ENCODE results near the gene TBL1XR1. TPM values are rescaled to one million over a fixed set of nuclear protein-coding genes. Genes with fewer than 3 reads are reported as not detected.
"Not testable (repeated sequence)": the region's sequence is repeated elsewhere in the genome, so short reads cannot be mapped to it uniquely, and the experiment has no call there.

The TBL1XR1 gene
- total RNA-seq, 4 donors from 2014 or later = 56.0 to 90.8 (median 75.6) TPM

DNA sequence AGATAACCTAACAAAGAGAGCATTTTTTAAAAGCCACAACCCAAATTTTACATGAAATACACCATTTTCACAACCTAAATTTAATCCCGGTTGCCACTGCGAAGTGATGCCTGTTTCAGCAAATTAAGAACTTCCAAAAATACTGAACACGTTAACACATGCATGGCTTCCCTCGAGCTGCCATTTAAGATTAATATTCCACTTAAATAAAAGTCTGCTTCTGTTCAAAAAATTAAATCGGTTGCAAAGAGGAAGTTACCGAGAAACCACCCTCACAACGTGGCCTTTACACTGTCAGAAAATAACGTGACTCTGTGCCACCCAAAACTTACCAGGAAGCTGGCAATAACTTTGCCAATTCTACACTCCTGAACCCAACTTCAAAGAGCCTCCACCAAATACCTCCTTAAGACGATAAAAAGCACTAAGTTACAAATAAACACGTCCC lies 1.2 kb downstream of the TBL1XR1 start:
- no peak for DNase-seq (ENCODE audit: low spot score in 2 of 2)
- peaks cover 45% of the 10 kb centered on the region for H3K4me1 ChIP-seq

DNA sequence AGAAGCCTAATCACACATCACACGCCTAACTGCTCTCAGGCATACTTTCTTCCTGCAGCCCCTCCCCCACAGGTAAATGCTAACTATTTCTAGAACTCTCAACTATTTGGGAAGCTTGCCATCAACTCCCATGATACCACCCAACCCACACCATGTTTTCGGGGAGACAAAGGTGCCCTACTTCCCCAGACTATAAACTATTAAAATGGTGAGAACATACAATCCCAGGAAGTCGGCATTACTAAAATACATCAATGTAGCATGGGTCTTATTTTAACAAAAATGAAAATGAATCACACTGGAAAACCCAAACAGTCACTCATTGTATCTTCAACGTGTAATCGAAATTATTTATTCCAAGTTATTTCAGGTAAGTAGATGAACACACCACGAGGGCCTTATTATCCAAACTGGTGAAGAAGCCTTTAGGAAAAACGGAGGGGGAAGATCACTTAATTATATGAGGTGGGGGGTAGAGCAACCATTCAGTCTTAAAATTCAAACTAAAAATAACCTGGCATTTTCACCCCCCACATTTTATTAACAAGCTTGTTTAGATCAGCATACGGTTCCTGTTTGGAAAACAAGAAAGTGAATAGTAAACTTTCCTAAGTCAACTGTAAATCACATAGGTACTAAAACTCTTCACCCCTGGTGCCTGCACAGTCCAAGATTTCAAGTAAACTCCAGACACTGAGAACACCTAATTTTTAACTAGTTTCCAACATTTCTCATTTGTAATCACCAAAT lies 1.9 kb downstream of the TBL1XR1 start:
- no peak for DNase-seq (ENCODE audit: low spot score in 2 of 2)
- TF ChIP-seq POLR2A (IDR thresholded peaks at IDR 0.05) (no peak), POLR2AphosphoS5 (IDR thresholded peaks at IDR 0.05) (no peak), EP300 (IDR thresholded peaks at IDR 0.05) (no peak)
- TF ChIP-seq, protein P1, sequence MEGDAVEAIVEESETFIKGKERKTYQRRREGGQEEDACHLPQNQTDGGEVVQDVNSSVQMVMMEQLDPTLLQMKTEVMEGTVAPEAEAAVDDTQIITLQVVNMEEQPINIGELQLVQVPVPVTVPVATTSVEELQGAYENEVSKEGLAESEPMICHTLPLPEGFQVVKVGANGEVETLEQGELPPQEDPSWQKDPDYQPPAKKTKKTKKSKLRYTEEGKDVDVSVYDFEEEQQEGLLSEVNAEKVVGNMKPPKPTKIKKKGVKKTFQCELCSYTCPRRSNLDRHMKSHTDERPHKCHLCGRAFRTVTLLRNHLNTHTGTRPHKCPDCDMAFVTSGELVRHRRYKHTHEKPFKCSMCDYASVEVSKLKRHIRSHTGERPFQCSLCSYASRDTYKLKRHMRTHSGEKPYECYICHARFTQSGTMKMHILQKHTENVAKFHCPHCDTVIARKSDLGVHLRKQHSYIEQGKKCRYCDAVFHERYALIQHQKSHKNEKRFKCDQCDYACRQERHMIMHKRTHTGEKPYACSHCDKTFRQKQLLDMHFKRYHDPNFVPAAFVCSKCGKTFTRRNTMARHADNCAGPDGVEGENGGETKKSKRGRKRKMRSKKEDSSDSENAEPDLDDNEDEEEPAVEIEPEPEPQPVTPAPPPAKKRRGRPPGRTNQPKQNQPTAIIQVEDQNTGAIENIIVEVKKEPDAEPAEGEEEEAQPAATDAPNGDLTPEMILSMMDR (IDR thresholded peaks at IDR 0.05) = no peak
- peak overlapping the region; percentile 99 for H3K27ac ChIP-seq
- peaks cover 51% of the 10 kb centered on the region for H3K4me1 ChIP-seq
- H3K27me3 ChIP-seq = no peaks in the 10 kb centered on the region
- H3K4me3 ChIP-seq = peak overlapping the region; percentile 95
- no peaks in the 10 kb centered on the region for H3K36me3 ChIP-seq
- 4% methylated on average over 8 of the region's 8 CpGs for WGBS
- H3K9me3 ChIP-seq = no peaks in the 10 kb centered on the region

More for the DNA sequence above, 1.2 kb downstream of the TBL1XR1 start:
- Histone ChIP-seq H3K4me3 (peak overlapping the region; percentile 95), H3K27me3 (no peaks in the 10 kb centered on the region), H3K9me3 (no peaks in the 10 kb centered on the region), H3K36me3 (no peaks in the 10 kb centered on the region), H3K27ac (peak overlapping the region; percentile 99)
- TF ChIP-seq, protein P1 (IDR thresholded peaks at IDR 0.05) = no peak
- no peak for TF ChIP-seq POLR2A (IDR thresholded peaks at IDR 0.05)
- TF ChIP-seq POLR2AphosphoS5 (IDR thresholded peaks at IDR 0.05) = no peak
- no peak for TF ChIP-seq EP300 (IDR thresholded peaks at IDR 0.05)
- 0% methylated on average over 10 of the region's 10 CpGs for WGBS

DNA sequence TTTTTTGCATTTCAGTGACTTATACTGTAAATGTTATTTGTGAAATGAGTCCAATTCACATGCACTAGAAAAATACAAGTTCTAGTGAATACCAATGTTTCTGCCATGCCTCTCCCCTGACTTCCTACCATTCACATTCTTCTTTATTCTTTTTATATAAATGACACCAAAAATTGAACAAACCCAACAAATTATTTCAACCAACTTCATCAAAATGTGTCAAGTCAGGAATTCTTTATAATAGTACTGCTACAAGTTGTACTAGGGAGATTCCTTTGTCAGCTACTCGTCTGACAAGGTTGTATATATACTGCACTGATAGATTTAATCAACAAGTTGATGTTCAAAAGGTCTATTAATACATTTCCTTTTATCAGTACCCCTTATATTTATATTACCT lies 3.0 kb downstream of the TBL1XR1 start:
- DNase-seq (ENCODE audit: low spot score in 2 of 2) = no peak
- Histone ChIP-seq H3K4me1 (peaks cover 48% of the 10 kb centered on the region), H3K36me3 (no peaks in the 10 kb centered on the region), H3K27me3 (no peaks in the 10 kb centered on the region), H3K4me3 (peak overlapping the region; percentile 95), H3K27ac (peak overlapping the region; percentile 99), H3K9me3 (no peaks in the 10 kb centered on the region)
- TF ChIP-seq EP300 (IDR thresholded peaks at IDR 0.05) (no peak), POLR2A (IDR thresholded peaks at IDR 0.05) (no peak)
- TF ChIP-seq, protein P1 (IDR thresholded peaks at IDR 0.05) = no peak
- WGBS = 32% methylated on average over 1 of the region's 1 CpG

DNA sequence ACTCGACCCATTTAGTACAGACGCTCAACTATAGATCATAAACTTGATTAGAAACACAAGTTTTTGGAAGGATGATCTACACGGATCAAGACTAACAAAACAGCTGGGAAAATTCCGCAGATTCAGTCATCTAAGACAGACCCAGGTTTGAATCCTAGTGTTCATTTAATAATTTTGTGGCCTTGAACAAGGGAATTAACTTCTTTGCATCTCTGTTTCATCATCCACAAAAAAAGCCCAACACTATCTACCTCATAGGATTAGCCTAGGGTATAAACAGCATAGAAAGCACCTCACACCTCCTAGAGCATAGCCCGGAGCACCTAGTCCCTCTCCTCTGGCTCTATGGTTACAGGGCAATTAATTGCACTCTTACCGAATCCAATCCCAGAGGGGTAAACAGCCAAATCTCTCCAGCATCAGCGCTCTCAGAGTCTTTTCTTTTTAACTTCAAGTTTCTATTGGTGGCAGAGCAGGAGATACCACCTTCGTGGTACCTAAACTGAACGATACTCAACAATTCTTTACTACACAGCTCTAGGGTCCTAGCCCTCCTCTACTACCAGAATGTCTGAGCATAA lies 3.5 kb downstream of the TBL1XR1 start:
- no peaks in the 10 kb centered on the region for H3K9me3 ChIP-seq
- no peak for TF ChIP-seq POLR2AphosphoS5 (IDR thresholded peaks at IDR 0.05)
- TF ChIP-seq, protein P1 (IDR thresholded peaks at IDR 0.05) = no peak
- TF ChIP-seq POLR2A (IDR thresholded peaks at IDR 0.05) = no peak
- H3K36me3 ChIP-seq = no peaks in the 10 kb centered on the region
- DNase-seq (ENCODE audit: low spot score in 2 of 2) = no peak
- 63% methylated on average over 9 of the region's 9 CpGs for WGBS
- H3K4me1 ChIP-seq = peaks cover 44% of the 10 kb centered on the region
- no peak overlapping the region for H3K4me3 ChIP-seq
- no peaks in the 10 kb centered on the region for H3K27me3 ChIP-seq
- H3K27ac ChIP-seq = peak overlapping the region; percentile 99

DNA sequence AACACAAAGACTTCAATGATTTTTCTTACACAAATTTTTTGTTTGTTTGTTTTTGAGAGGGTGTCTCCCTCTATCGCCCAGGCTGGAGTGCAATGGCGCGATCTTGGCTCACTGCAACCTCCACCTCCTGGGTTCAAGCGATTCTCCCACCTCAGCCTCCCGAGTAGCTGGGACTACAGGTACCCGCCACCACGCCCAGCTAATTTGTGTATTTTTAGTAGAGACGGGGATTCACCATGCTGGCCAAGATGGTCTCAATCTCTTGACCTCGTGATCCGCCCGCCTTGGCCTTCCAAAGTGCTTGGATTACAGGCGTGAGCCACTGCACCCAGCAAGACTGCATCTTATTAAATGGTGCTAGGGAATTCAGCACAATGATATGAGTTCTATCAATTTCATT lies 4.0 kb downstream of the TBL1XR1 start:
- H3K27ac ChIP-seq; H3K27me3 ChIP-seq; H3K36me3 ChIP-seq; DNase-seq (ENCODE audit: low spot score in 2 of 2); H3K9me3 ChIP-seq; H3K4me3 ChIP-seq: not testable (repeated sequence)
- 95% methylated on average over 12 of the region's 12 CpGs for WGBS
- peaks cover 39% of the 10 kb centered on the region for H3K4me1 ChIP-seq
